Measurements from ENCODE around the gene LMNA.

GRCh38 chr1:156080241-156080862, 34.2 kb upstream of the LMNA start:
- TF ChIP-seq CTCF (IDR thresholded peaks at IDR 0.05) (no peak), MAX (CRISPR knock-in tag; IDR thresholded peaks at IDR 0.05) (no peak), NR2C2 (CRISPR knock-in tag; IDR thresholded peaks at IDR 0.05) (no peak), ZNF396 (CRISPR knock-in tag; IDR thresholded peaks at IDR 0.05; ENCODE audit: borderline replicate concordance) (no peak), ATF2 (CRISPR knock-in tag; IDR thresholded peaks at IDR 0.05; ENCODE audit: borderline replicate concordance, low read depth) (no peak), ZBTB43 (CRISPR knock-in tag; IDR thresholded peaks at IDR 0.05) (no peak)
